GM12878 (cell line): Measurements from ENCODE around the gene RMC1. TPM values are rescaled to one million over a fixed set of nuclear protein-coding genes. Genes with fewer than 3 reads are reported as not detected.

Experiments
- ATAC-seq: fragments of 200-7000 bp; cut with Tn5 transposase; 3 replicates; pipeline ENCODE4 v1.9.1; 2020; ENCODE audit warnings: mild to moderate bottlenecking, moderate library complexity
- BruUV-seq: library from RNA; stranded (reverse); fragments of 400-500 nt; replicated peaks from 2 replicates; lab custom pipeline; 2021; lab: Mats Ljungman, UMichigan
- CTCF ChIA-PET: fragments of 300-600 bp; sonication (Branson Sonifier 250); formaldehyde crosslinking; extraction: SDS; loops from one replicate; lab custom pipeline; 2021; ENCODE audit warnings: inconsistent platforms; lab: Yijun Ruan, JAX
- POLR2A ChIA-PET: fragments of 350-600 bp; formaldehyde crosslinking; extraction: SDS; loops from one replicate; lab custom pipeline; 2021; ENCODE audit warnings: inconsistent platforms; lab: Charles Lee
- RAD21 ChIA-PET: fragments of 300-600 bp; sonication (Branson Sonifier 250); formaldehyde crosslinking; loops from one replicate; lab custom pipeline; 2023; ENCODE audit warnings: antibody characterized with exemption; ENCODE audit not compliant: unreplicated experiment; lab: Charles Lee
- SMC1A ChIA-PET: fragments of 300-600 bp; sonication (Branson Sonifier 250); formaldehyde crosslinking; loops from one replicate; lab custom pipeline; 2023; ENCODE audit not compliant: unreplicated experiment, uncharacterized antibody; lab: Charles Lee
- DNase-seq: peaks from one replicate; pipeline ENCODE4 v3.0.0-alpha.2; 2011; ENCODE audit warnings: low read depth, low spot score
- FAIRE-seq: peaks from 3 replicates; lab custom pipeline; 2011; peaks lifted over from hg19 to GRCh38; lab: Jason Lieb, UNC
- H2AFZ ChIP-seq: 2 replicates; pipeline ENCODE4 v1.6.0; 2011; ENCODE audit warnings: low read depth, low read length, control low read depth; ENCODE audit not compliant: control insufficient read depth
- H3K27ac ChIP-seq: 2 replicates; pipeline ENCODE4 v1.5.1; 2011; ENCODE audit warnings: control low read depth; ENCODE audit not compliant: control insufficient read depth, insufficient read depth
- H3K27me3 ChIP-seq, 2 experiments: replicated peaks in 1 of 2; 2 replicates each; pipeline versions ENCODE4 v1.6.0 to v1.6.1; 2011; ENCODE audit warnings: low read length in 1 of 2; ENCODE audit not compliant: control insufficient read depth in 2 of 2, insufficient read depth in 2 of 2
- H3K36me3 ChIP-seq, 2 experiments: 2 replicates each; pipeline ENCODE4 v1.5.1; 2011; ENCODE audit warnings: low read length in 1 of 2; ENCODE audit not compliant: control insufficient read depth in 2 of 2, insufficient read depth in 2 of 2
- H3K4me1 ChIP-seq: 2 replicates; pipeline ENCODE4 v1.6.1; 2011; ENCODE audit warnings: mild to moderate bottlenecking, low read length, moderate library complexity, mixed read lengths; ENCODE audit not compliant: control insufficient read depth, insufficient read depth
- H3K4me2 ChIP-seq: 2 replicates; pipeline ENCODE4 v1.6.0; 2011; ENCODE audit warnings: control low read depth; ENCODE audit not compliant: control insufficient read depth, insufficient read depth
- H3K4me3 ChIP-seq: fragments of 200-600 bp; sonication (generic); 2 replicates; pipeline ENCODE4 v1.5.1; 2016
- H3K79me2 ChIP-seq: 2 replicates; pipeline ENCODE4 v1.6.0; 2011; ENCODE audit warnings: low read length; ENCODE audit not compliant: control insufficient read depth, insufficient read depth
- H3K9ac ChIP-seq: 2 replicates; pipeline ENCODE4 v1.8.0; 2011; ENCODE audit warnings: low read length, control low read depth, mixed read lengths; ENCODE audit not compliant: control insufficient read depth, insufficient read depth
- H3K9me3 ChIP-seq: replicated peaks from 3 replicates; pipeline ENCODE4 v1.5.1; 2011; ENCODE audit warnings: mild to moderate bottlenecking, low read length; ENCODE audit not compliant: control insufficient read depth, insufficient read depth
- H4K20me1 ChIP-seq: 2 replicates; pipeline ENCODE4 v1.6.0; 2011; ENCODE audit not compliant: control insufficient read depth, insufficient read depth
- KDM1A ChIP-seq: fragments of 200-600 bp; sonication (generic); IDR thresholded peaks from 2 replicates; pipeline ENCODE4 v1.6.1; 2016; ENCODE audit warnings: borderline replicate concordance
- RUNX3 ChIP-seq: IDR thresholded peaks from 2 replicates; pipeline ENCODE4 v1.6.1; 2012; ENCODE audit warnings: low read length, inconsistent platforms
- WGBS: methylation state at CpG from one replicate; pipeline ENCODE4 v1.1.6; 2016; ENCODE audit warnings: low lambda C conversion rate; ENCODE audit not compliant: insufficient replicate concordance, insufficient coverage; ENCODE audit errors: missing lambda C conversion rate; 5-methylcytosine and 5-hydroxymethylcytosine counted together
- in situ Hi-C: fragments of 300-500 bp; cut with MboI; formaldehyde crosslinking; loops from 9 replicates; pipeline ENCODE4 v1.14.3; 2018; ENCODE audit warnings: mixed read lengths
- intact Hi-C: fragments of 100-400 bp; cut with micrococcal nuclease; formaldehyde crosslinking; loops from one replicate; pipeline ENCODE4 v1.14.2; 2022; ENCODE audit not compliant: unreplicated experiment
- polyA plus RNA-seq, 11 experiments: library from polyadenylated mRNA; depleted of rRNA in 4 of 11; unstranded in 6 of 11; stranded (reverse) in 5 of 11; fragments of >200 nt; fragmentation: Nextera tagmentation in 4 of 11; fragmentation: Illumina TruSeq in 1 of 11; extraction: Ambion mirVana in 4 of 11; extraction: Trizol in 1 of 11; gene quantifications; 1 replicate in 1 of 11; 2 replicates in 10 of 11; pipeline versions ENCODE4 v1.2.1 to v1.2.3, GENCODE V29; 2011 to 2016; ENCODE audit warnings: inconsistent platforms in 2 of 11, missing spikeins in 2 of 11, low read depth in 1 of 11
- total RNA-seq, 4 experiments: library from RNA; depleted of rRNA in 3 of 4; stranded (reverse); fragments of >200 nt in 3 of 4; fragmentation: Illumina TruSeq in 1 of 4; extraction: Trizol in 1 of 4; gene quantifications; 2 replicates each; pipeline versions ENCODE4 v1.2.1 to v1.2.3, GENCODE V29; 2013 to 2021
- TF ChIP-seq, protein P1 (sequence below): fragments of 150-350 bp; IDR thresholded peaks from 2 replicates; pipeline ENCODE4 v1.6.1; 2016; ENCODE audit warnings: low read depth, low read length

Gene RMC1
- total and polyA plus RNA-seq, 10 of the 15 experiments (the other 5 are each of a cell fraction or from before 2014, with no cell fraction given) = 8.4 to 57.6 (median 42.5) TPM

DNA sequence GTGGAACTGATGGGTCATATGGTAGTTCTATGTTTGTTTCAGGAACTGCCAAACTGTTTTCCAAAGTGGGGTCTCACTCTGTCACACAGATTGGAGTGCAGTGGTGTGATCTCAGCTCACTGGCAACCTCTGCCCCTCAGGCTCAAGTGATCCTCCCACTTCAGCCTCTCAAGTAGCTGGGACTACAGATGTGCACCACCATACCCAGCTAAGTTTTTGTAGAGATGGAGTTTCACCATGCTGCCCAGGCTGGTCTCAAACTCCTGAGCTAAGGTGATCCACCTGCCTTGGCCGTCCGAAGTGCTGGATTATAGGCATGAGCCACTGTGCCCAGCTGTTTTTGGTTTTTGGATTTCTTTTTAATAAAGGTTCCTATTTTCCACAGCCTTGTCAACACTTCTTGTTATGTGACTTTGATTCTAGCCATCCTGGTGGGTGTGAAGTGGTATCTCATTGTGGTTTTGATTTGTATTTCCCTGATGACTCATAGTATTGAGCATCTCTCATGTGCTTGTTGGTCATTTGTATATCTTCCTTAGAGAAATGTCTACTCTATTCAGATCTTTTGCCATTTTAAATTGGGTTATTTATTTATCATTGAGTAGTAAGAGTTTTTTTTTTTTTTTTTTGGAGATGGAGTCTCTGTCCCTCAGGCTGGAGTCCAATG is 60.2 kb downstream of the RMC1 start:
- H3K9me3 ChIP-seq = no peaks in the 10 kb centered on the region
- no peak for DNase-seq
- FAIRE-seq = no peak
- no peaks in the 10 kb centered on the region for H3K4me1 ChIP-seq
- ChIA-PET RAD21 (no interaction called here), POLR2A (no interaction called here), SMC1A (interaction anchor here (1.1 kb wide), 1 partner anchor 9 kb away, joined by 3 read pairs; no protein-coding TSS in a partner anchor), CTCF (interaction anchor here (1.3 kb wide), 1 partner anchor 18 kb away, joined by 3 read pairs; no protein-coding TSS in a partner anchor)
- no peak overlapping the region for H3K27ac ChIP-seq
- no peaks in the 10 kb centered on the region for H3K79me2 ChIP-seq
- H3K9ac ChIP-seq = no peak overlapping the region
- H2AFZ ChIP-seq = no peak overlapping the region
- 76% methylated on average over 2 of the region's 2 CpGs for WGBS
- in situ Hi-C loops (no loop called here), intact Hi-C loops (no loop called here)
- H4K20me1 ChIP-seq = no peaks in the 10 kb centered on the region
- BruUV-seq = no TSS peak
- TF ChIP-seq RUNX3 (0 out of 2 replicates have a peak, but pooled peaks have one; percentile 33), KDM1A (no peak)
- TF ChIP-seq, protein P1, sequence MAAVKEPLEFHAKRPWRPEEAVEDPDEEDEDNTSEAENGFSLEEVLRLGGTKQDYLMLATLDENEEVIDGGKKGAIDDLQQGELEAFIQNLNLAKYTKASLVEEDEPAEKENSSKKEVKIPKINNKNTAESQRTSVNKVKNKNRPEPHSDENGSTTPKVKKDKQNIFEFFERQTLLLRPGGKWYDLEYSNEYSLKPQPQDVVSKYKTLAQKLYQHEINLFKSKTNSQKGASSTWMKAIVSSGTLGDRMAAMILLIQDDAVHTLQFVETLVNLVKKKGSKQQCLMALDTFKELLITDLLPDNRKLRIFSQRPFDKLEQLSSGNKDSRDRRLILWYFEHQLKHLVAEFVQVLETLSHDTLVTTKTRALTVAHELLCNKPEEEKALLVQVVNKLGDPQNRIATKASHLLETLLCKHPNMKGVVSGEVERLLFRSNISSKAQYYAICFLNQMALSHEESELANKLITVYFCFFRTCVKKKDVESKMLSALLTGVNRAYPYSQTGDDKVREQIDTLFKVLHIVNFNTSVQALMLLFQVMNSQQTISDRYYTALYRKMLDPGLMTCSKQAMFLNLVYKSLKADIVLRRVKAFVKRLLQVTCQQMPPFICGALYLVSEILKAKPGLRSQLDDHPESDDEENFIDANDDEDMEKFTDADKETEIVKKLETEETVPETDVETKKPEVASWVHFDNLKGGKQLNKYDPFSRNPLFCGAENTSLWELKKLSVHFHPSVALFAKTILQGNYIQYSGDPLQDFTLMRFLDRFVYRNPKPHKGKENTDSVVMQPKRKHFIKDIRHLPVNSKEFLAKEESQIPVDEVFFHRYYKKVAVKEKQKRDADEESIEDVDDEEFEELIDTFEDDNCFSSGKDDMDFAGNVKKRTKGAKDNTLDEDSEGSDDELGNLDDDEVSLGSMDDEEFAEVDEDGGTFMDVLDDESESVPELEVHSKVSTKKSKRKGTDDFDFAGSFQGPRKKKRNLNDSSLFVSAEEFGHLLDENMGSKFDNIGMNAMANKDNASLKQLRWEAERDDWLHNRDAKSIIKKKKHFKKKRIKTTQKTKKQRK = no peak
- peak; percentile 51 for ATAC-seq
- H3K4me2 ChIP-seq = no peak overlapping the region
- no peaks in the 10 kb centered on the region for H3K27me3 ChIP-seq
- peaks cover 1 to 27% of the 10 kb centered on the region in 2 experiments for H3K36me3 ChIP-seq
- H3K4me3 ChIP-seq = no peak overlapping the region
